ENCODE data around the gene BEGAIN. TPM values are rescaled to one million over a fixed set of nuclear protein-coding genes. Genes with fewer than 3 reads are reported as not detected.
"Not testable (repeated sequence)": the region's sequence is repeated elsewhere in the genome, so short reads cannot be mapped to it uniquely, and the experiment has no call there.

Gene BEGAIN
- total and polyA plus RNA-seq, 2 donors (not counting 1 experiment from before 2014, with no cell fraction given), result under 0.01 to 0.17 TPM

- H3K4me3 ChIP-seq (replicated peaks in 1 of 4; ENCODE audit: control extremely low read depth in 1 of 4, insufficient read depth in 1 of 4, low read depth in 3 of 4, low read length in 4 of 4), result no peak overlapping the region
- TF ChIP-seq EZH2 (IDR thresholded peaks at IDR 0.05; ENCODE audit: low read length, missing control alignments), result no peak
- no peak for TF ChIP-seq CTCF (conservative IDR thresholded peaks at IDR 0.05 in 1 of 2, IDR thresholded peaks at IDR 0.05 in 1 of 2; ENCODE audit: low read depth in 1 of 2, low read length in 2 of 2)
- peaks cover 5% of the 10 kb centered on the region for H3K36me3 ChIP-seq (ENCODE audit: control insufficient read depth, insufficient read depth, low read length)
- no peak overlapping the region for H3K9ac ChIP-seq (ENCODE audit: insufficient read depth, low read length)
- no peak for DNase-seq (ENCODE audit: low read depth in 2 of 2)
- no peak overlapping the region for H3K4me2 ChIP-seq (ENCODE audit: extremely low read depth, insufficient read depth, low read length)
- H3K79me2 ChIP-seq (ENCODE audit: control insufficient read depth, insufficient read depth, low read length), result no peaks in the 10 kb centered on the region
- H3K9me3 ChIP-seq (ENCODE audit: control insufficient read depth, insufficient read depth, low read depth, low read length), result no peaks in the 10 kb centered on the region
- no peaks in the 10 kb centered on the region for H3K27me3 ChIP-seq (ENCODE audit: control insufficient read depth, insufficient read depth, low read length)
- H3K27ac ChIP-seq (ENCODE audit: insufficient read depth, low read length), result no peak overlapping the region
- H3K4me1 ChIP-seq (ENCODE audit: control insufficient read depth, extremely low read depth, insufficient read depth, low read length), result no peaks in the 10 kb centered on the region
- no peak overlapping the region for H2AFZ ChIP-seq (ENCODE audit: low read length)
- no peaks in the 10 kb centered on the region for H4K20me1 ChIP-seq (ENCODE audit: control insufficient read depth, extremely low read depth, insufficient read depth, low read length)
These were observed 63.4 kb downstream of the BEGAIN start for GRCh38 chr14:100523843-100524169.

DNA sequence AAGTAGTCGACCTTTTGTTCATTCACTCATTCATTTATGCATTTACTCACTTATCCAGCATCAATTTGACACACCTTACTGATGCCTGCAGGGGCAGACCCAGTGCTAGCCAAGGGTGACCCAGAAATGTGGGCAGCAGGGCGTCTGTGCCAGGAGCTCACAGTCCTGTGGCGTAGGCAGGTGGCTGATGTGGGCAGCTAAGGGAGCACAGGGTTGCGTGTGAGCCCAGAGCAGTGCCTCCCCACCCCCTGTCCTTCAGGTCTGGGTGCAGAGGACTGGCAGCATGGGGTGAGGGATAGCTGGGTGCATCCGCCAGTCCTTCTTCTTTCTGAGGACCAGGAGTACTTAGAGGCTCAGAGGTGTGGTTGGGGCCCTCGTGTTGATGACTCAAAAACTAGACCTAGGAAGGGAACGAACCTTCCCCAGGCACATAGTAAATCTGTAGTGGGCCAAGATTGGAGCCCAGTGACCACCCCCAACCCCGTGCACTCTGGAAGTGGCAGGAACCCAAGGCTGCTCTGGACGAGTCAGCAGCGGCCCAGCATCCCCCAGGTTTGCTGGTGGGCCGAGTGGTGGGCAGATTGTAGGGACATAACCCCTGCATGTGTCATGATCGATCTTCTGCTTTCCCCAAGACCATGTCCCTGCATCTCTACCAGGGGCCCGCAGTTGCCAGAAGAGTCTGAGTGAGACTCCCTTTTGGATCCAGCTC, 63.9 kb downstream of the BEGAIN start:
- no peak for DNase-seq (ENCODE audit: low read depth in 2 of 2)
- Histone ChIP-seq H3K9ac (ENCODE audit: insufficient read depth, low read length) (no peak overlapping the region), H3K4me2 (ENCODE audit: extremely low read depth, insufficient read depth, low read length) (no peak overlapping the region), H3K27ac (ENCODE audit: insufficient read depth, low read length) (no peak overlapping the region), H2AFZ (ENCODE audit: low read length) (no peak overlapping the region), H3K27me3 (ENCODE audit: control insufficient read depth, insufficient read depth, low read length) (no peaks in the 10 kb centered on the region), H3K4me1 (ENCODE audit: control insufficient read depth, extremely low read depth, insufficient read depth, low read length) (no peaks in the 10 kb centered on the region), H3K9me3 (ENCODE audit: control insufficient read depth, insufficient read depth, low read depth, low read length) (no peaks in the 10 kb centered on the region), H3K79me2 (ENCODE audit: control insufficient read depth, insufficient read depth, low read length) (no peaks in the 10 kb centered on the region), H3K4me3 (replicated peaks in 1 of 4; ENCODE audit: control extremely low read depth in 1 of 4, insufficient read depth in 1 of 4, low read depth in 3 of 4, low read length in 4 of 4) (no peak overlapping the region), H3K36me3 (ENCODE audit: control insufficient read depth, insufficient read depth, low read length) (peaks cover 5% of the 10 kb centered on the region), H4K20me1 (ENCODE audit: control insufficient read depth, extremely low read depth, insufficient read depth, low read length) (no peaks in the 10 kb centered on the region)
- TF ChIP-seq EZH2 (IDR thresholded peaks at IDR 0.05; ENCODE audit: low read length, missing control alignments), result no peak
- TF ChIP-seq CTCF (conservative IDR thresholded peaks at IDR 0.05 in 1 of 2, IDR thresholded peaks at IDR 0.05 in 1 of 2; ENCODE audit: low read depth in 1 of 2, low read length in 2 of 2), result no peak

DNA sequence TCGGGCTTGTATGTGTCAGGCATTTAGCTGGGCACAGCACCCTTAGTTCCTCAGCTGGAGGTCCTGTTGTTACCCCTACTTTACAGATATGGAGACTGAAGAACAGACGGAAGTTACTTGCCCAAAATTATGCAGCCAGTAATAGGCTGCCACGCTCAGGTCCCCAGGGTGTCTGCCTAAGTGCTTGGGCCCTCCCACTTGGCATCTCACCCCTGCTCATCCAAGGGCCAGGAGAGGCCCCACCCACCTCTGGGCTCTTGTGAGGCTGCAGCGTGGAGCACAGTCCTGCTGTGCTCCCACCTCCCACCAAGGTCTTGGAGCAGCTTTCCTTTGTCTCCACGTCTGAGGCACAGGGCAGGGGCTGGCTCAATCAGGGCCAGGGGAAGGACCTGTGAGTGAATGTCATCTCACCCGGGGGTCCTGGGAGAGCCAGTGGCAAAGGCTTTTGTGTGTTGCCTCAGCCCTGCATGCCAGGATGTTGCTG, 64.6 kb downstream of the BEGAIN start:
- no peaks in the 10 kb centered on the region for H3K79me2 ChIP-seq (ENCODE audit: control insufficient read depth, insufficient read depth, low read length)
- H3K27me3 ChIP-seq (ENCODE audit: control insufficient read depth, insufficient read depth, low read length), result no peaks in the 10 kb centered on the region
- H3K27ac ChIP-seq (ENCODE audit: insufficient read depth, low read length), result no peak overlapping the region
- H3K36me3 ChIP-seq (ENCODE audit: control insufficient read depth, insufficient read depth, low read length), result peaks cover 5% of the 10 kb centered on the region
- no peaks in the 10 kb centered on the region for H3K9me3 ChIP-seq (ENCODE audit: control insufficient read depth, insufficient read depth, low read depth, low read length)
- H3K9ac ChIP-seq (ENCODE audit: insufficient read depth, low read length), result no peak overlapping the region
- no peak overlapping the region for H3K4me2 ChIP-seq (ENCODE audit: extremely low read depth, insufficient read depth, low read length)
- H2AFZ ChIP-seq (ENCODE audit: low read length), result no peak overlapping the region
- no peak overlapping the region for H3K4me3 ChIP-seq (replicated peaks in 1 of 4; ENCODE audit: control extremely low read depth in 1 of 4, insufficient read depth in 1 of 4, low read depth in 3 of 4, low read length in 4 of 4)
- TF ChIP-seq CTCF (conservative IDR thresholded peaks at IDR 0.05 in 1 of 2, IDR thresholded peaks at IDR 0.05 in 1 of 2; ENCODE audit: low read depth in 1 of 2, low read length in 2 of 2), result no peak
- no peaks in the 10 kb centered on the region for H3K4me1 ChIP-seq (ENCODE audit: control insufficient read depth, extremely low read depth, insufficient read depth, low read length)
- DNase-seq (ENCODE audit: low read depth in 2 of 2), result no peak
- no peaks in the 10 kb centered on the region for H4K20me1 ChIP-seq (ENCODE audit: control insufficient read depth, extremely low read depth, insufficient read depth, low read length)

DNA sequence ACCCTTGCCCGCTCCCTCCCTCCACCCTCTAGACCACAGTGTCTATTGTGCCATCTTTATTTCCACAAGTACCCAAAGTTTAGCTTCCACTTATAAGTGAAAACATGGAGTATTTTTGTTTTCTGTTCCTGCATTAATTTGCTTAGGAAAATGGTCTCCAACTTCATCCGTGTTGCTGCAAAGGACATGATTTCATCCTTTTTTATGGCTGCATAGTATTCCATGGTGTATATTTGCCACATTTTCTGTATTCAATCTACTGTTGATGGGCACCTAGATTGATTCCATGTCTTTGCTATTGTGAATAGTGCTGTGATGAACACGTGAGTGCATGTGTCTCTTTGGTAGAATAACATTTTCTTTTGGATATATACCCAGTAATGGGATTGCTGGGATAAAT, 81.2 kb downstream of the BEGAIN start:
- not testable (repeated sequence) for H3K27me3 ChIP-seq (ENCODE audit: control insufficient read depth, insufficient read depth, low read length); H3K27ac ChIP-seq (ENCODE audit: insufficient read depth, low read length); H3K4me3 ChIP-seq (replicated peaks in 1 of 4; ENCODE audit: control extremely low read depth in 1 of 4, insufficient read depth in 1 of 4, low read depth in 3 of 4, low read length in 4 of 4); H4K20me1 ChIP-seq (ENCODE audit: control insufficient read depth, extremely low read depth, insufficient read depth, low read length); H3K36me3 ChIP-seq (ENCODE audit: control insufficient read depth, insufficient read depth, low read length); H3K9me3 ChIP-seq (ENCODE audit: control insufficient read depth, insufficient read depth, low read depth, low read length); H2AFZ ChIP-seq (ENCODE audit: low read length); H3K79me2 ChIP-seq (ENCODE audit: control insufficient read depth, insufficient read depth, low read length); H3K4me2 ChIP-seq (ENCODE audit: extremely low read depth, insufficient read depth, low read length); H3K4me1 ChIP-seq (ENCODE audit: control insufficient read depth, extremely low read depth, insufficient read depth, low read length); DNase-seq (ENCODE audit: low read depth in 2 of 2); H3K9ac ChIP-seq (ENCODE audit: insufficient read depth, low read length)
